A549 (cell line): ENCODE results near the gene GATA3. TPM values are rescaled to one million over a fixed set of nuclear protein-coding genes. Genes with fewer than 3 reads are reported as not detected.

Experiments
- ATAC-seq, 2 experiments: fragments of 200-7000 bp in 1 of 2; fragments of >200 bp in 1 of 2; cut with Nextera tagmentation in 1 of 2; cut with Tn5 transposase in 1 of 2; 3 replicates each; pipeline versions ENCODE4 v1.8.0 to v1.9.1; 2018 to 2020; ENCODE audit warnings: mild to moderate bottlenecking in 1 of 2, moderate library complexity in 1 of 2
- CTCF ChIA-PET: fragments of 300-600 bp; sonication (Branson Sonifier 250); formaldehyde crosslinking; extraction: SDS; loops from one replicate; lab custom pipeline; 2021; ENCODE audit warnings: antibody characterized with exemption, inconsistent platforms; lab: Yijun Ruan, JAX
- POLR2A ChIA-PET: fragments of 350-600 bp; formaldehyde crosslinking; extraction: SDS; loops from one replicate; lab custom pipeline; 2021; ENCODE audit warnings: antibody characterized with exemption, inconsistent platforms; lab: Yijun Ruan, JAX
- DNase-seq, 2 experiments: peaks; one replicate each; pipeline versions ENCODE4 v3.0.0 to v3.0.0-alpha.2; 2011 to 2016; ENCODE audit warnings: low read depth in 1 of 2, low spot score in 1 of 2
- FAIRE-seq: peaks from 2 replicates; lab custom pipeline; 2011; peaks lifted over from hg19 to GRCh38; lab: Jason Lieb, UNC
- H3K27ac ChIP-seq, 2 experiments: fragments of >200 bp; sonication (Bioruptor Twin); formaldehyde crosslinking; 3 replicates each; pipeline ENCODE4 v1.5.1; 2016 to 2017
- H3K4me1 ChIP-seq: fragments of >200 bp; sonication (Bioruptor Twin); formaldehyde crosslinking; 3 replicates; pipeline ENCODE4 v1.6.1; 2016
- H3K4me2 ChIP-seq: fragments of >200 bp; sonication (Bioruptor Twin); formaldehyde crosslinking; 3 replicates; pipeline ENCODE4 v1.6.1; 2016
- H3K4me3 ChIP-seq: fragments of >200 bp; sonication (Bioruptor Twin); formaldehyde crosslinking; 3 replicates; pipeline ENCODE4 v1.5.1; 2016
- H3K9me3 ChIP-seq: fragments of >200 bp; sonication (Bioruptor Twin); formaldehyde crosslinking; 3 replicates; pipeline ENCODE4 v1.6.1; 2016
- BHLHE40 ChIP-seq: IDR thresholded peaks from 2 replicates; pipeline ENCODE4 v1.6.1; 2012; ENCODE audit warnings: low read depth, low read length, inconsistent platforms
- CBX2 ChIP-seq: fragments of 200-600 bp; sonication (generic); IDR thresholded peaks from 2 replicates; pipeline ENCODE4 v1.6.1; 2016; ENCODE audit warnings: low read depth, mild to moderate bottlenecking, borderline replicate concordance
- CBX8 ChIP-seq: fragments of 200-600 bp; sonication (generic); IDR thresholded peaks from 2 replicates; pipeline ENCODE4 v1.6.1; 2016
- EHMT2 ChIP-seq: fragments of 200-600 bp; sonication (generic); IDR thresholded peaks from 2 replicates; pipeline ENCODE4 v1.6.1; 2016; ENCODE audit warnings: antibody characterized with exemption, low read depth, mild to moderate bottlenecking, moderate library complexity
- FOSB ChIP-seq: fragments of 250-450 bp; sonication (Bioruptor Pico); IDR thresholded peaks from 2 replicates; pipeline ENCODE4 v1.5.0; 2020; ENCODE audit warnings: mild to moderate bottlenecking, moderate library complexity
- FOSL2 ChIP-seq, 2 experiments: fragments of 450-650 bp in 1 of 2; fragments of >200 bp in 1 of 2; sonication (Bioruptor Twin) in 1 of 2; formaldehyde crosslinking; IDR thresholded peaks; 2 replicates each; pipeline versions ENCODE4 v1.5.0 to v1.6.1; 2016 to 2020; ENCODE audit warnings: mild to moderate bottlenecking in 1 of 2, moderate library complexity in 1 of 2
- FOXS1 ChIP-seq: fragments of 250-450 bp; sonication (Bioruptor Pico); IDR thresholded peaks from 2 replicates; pipeline ENCODE4 v1.5.0; 2020; ENCODE audit warnings: mild to moderate bottlenecking, moderate library complexity
- HOXA7 ChIP-seq: fragments of 250-450 bp; sonication (Bioruptor Pico); IDR thresholded peaks from 2 replicates; pipeline ENCODE4 v1.5.0; 2020; ENCODE audit warnings: mild to moderate bottlenecking, moderate library complexity
- HOXB13 ChIP-seq: fragments of 250-450 bp; sonication (Bioruptor Pico); IDR thresholded peaks from 2 replicates; pipeline ENCODE4 v1.5.0; 2020; ENCODE audit warnings: low read depth, mild to moderate bottlenecking, moderate library complexity
- JUN ChIP-seq, 2 experiments: fragments of >200 bp; sonication (Bioruptor Twin); formaldehyde crosslinking; IDR thresholded peaks; 2 replicates in 1 of 2; 3 replicates in 1 of 2; pipeline ENCODE4 v1.6.1; 2016 to 2017
- JUNB ChIP-seq: fragments of >200 bp; sonication (Bioruptor Twin); formaldehyde crosslinking; IDR thresholded peaks from 2 replicates; pipeline ENCODE4 v1.6.1; 2016
- MAFK ChIP-seq: fragments of 450-650 bp; IDR thresholded peaks from 2 replicates; pipeline ENCODE4 v1.6.1; 2014; ENCODE audit not compliant: partially characterized antibody
- MYC ChIP-seq: IDR thresholded peaks from 2 replicates; pipeline ENCODE4 v1.6.1; 2012; ENCODE audit warnings: mild to moderate bottlenecking, inconsistent platforms, low read length, improper control_type of control experiment, borderline replicate concordance
- NR3C1 ChIP-seq: fragments of >200 bp; sonication (Bioruptor Twin); formaldehyde crosslinking; IDR thresholded peaks from 3 replicates; pipeline ENCODE4 v1.6.1; 2017
- POLR2AphosphoS2 ChIP-seq: conservative IDR thresholded peaks from 2 replicates; pipeline ENCODE4 v1.6.1; 2012; ENCODE audit warnings: low read length, improper control_type of control experiment, inconsistent platforms
- RAD21 ChIP-seq, 2 experiments: fragments of >200 bp in 1 of 2; sonication (Bioruptor Twin) in 1 of 2; formaldehyde crosslinking in 1 of 2; IDR thresholded peaks in 1 of 2; conservative IDR thresholded peaks in 1 of 2; 2 replicates in 1 of 2; 3 replicates in 1 of 2; pipeline ENCODE4 v1.6.1; 2012 to 2018; ENCODE audit warnings: inconsistent platforms in 1 of 2
- TFCP2L1 ChIP-seq: fragments of 250-450 bp; sonication (Bioruptor Pico); IDR thresholded peaks from 2 replicates; pipeline ENCODE4 v1.5.0; 2021; ENCODE audit warnings: mild to moderate bottlenecking
- ZC3H11A ChIP-seq: fragments of 450-650 bp; IDR thresholded peaks from 2 replicates; pipeline ENCODE4 v1.6.1; 2014; ENCODE audit warnings: antibody characterized with exemption, mild to moderate bottlenecking
- ZFP36 ChIP-seq: fragments of 450-650 bp; IDR thresholded peaks from 2 replicates; pipeline ENCODE4 v1.6.1; 2014; ENCODE audit warnings: borderline replicate concordance; ENCODE audit not compliant: partially characterized antibody
- WGBS: methylation state at CpG from one replicate; pipeline ENCODE4 v1.1.6; 2017; ENCODE audit errors: missing lambda C conversion rate; 5-methylcytosine and 5-hydroxymethylcytosine counted together
- polyA plus RNA-seq, 4 experiments: library from polyadenylated mRNA; depleted of rRNA in 3 of 4; stranded (reverse); fragments of >200 nt; fragmentation: RNase III in 1 of 4; extraction: RNeasy Plus Mini Kit Qiagen cat#74134 plus additional on column Dnase treatment in 1 of 4; gene quantifications; 2 replicates in 3 of 4; 3 replicates in 1 of 4; pipeline ENCODE4 v1.2.3, GENCODE V29; 2011 to 2017
- TF ChIP-seq, protein P1 (sequence below): fragments of >200 bp; sonication (Bioruptor Twin); formaldehyde crosslinking; IDR thresholded peaks from 3 replicates; pipeline ENCODE4 v1.6.1; 2016
- TF ChIP-seq, protein P2 (sequence below): fragments of 250-450 bp; sonication (Bioruptor Pico); IDR thresholded peaks from 2 replicates; pipeline ENCODE4 v1.5.0; 2020; ENCODE audit warnings: low read depth, mild to moderate bottlenecking, moderate library complexity

GATA3 gene
- polyA plus RNA-seq, 2 of the 4 experiments (the other 2 are of a cell fraction): 1.3 to 3.5 TPM

DNA sequence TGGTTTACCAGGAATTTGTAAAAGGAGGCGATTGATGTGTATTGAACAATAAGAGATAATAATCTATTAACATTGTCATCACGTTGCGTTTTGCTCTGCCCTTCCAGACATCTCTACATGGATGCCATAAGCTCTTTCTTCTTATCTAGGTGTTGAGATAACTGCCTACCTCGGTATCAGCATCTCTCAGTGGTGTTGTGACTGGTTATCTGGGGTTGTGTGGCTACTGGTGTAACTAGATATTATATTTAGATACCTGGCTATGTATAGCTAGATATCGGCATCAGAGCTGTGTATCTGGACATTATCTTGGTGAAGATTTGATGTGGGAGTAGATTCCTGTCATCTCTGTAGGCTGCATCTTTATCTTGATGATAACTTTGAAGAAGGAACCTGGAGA lies 17.2 kb downstream of the GATA3 start:
- no peak overlapping the region for H3K27ac ChIP-seq
- TF ChIP-seq HOXA7 (CRISPR knock-in tag): no peak
- no peak for TF ChIP-seq CBX8
- no peak for TF ChIP-seq MYC
- TF ChIP-seq JUN (IDR thresholded peaks at IDR 0.05): no peak
- no peak for TF ChIP-seq BHLHE40
- TF ChIP-seq POLR2AphosphoS2: no peak
- TF ChIP-seq, protein P1, sequence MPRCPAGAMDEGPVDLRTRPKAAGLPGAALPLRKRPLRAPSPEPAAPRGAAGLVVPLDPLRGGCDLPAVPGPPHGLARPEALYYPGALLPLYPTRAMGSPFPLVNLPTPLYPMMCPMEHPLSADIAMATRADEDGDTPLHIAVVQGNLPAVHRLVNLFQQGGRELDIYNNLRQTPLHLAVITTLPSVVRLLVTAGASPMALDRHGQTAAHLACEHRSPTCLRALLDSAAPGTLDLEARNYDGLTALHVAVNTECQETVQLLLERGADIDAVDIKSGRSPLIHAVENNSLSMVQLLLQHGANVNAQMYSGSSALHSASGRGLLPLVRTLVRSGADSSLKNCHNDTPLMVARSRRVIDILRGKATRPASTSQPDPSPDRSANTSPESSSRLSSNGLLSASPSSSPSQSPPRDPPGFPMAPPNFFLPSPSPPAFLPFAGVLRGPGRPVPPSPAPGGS: no peak
- TF ChIP-seq NR3C1: no peak
- TF ChIP-seq TFCP2L1: no peak
- TF ChIP-seq ZFP36: no peak
- no peak for TF ChIP-seq FOXS1 (CRISPR knock-in tag)
- TF ChIP-seq, all 56 proteins: peak for 0
- DNase-seq (no peak), ATAC-seq (no peak), FAIRE-seq (no peak)
- Histone ChIP-seq H3K4me1 (peaks cover 9% of the 10 kb centered on the region; the same call in 1 of the 3 replicates), H3K4me2 (no peak overlapping the region), H3K4me3 (no peak overlapping the region), H3K9me3 (no peaks in the 10 kb centered on the region)
- CTCF ChIA-PET: interaction anchor here (0.5 to 1.3 kb wide), 5 partner anchors 13 to 1138 kb away, joined by 3 read pairs; no protein-coding TSS in a partner anchor
- POLR2A ChIA-PET: no interaction called here
- 81% methylated on average over 5 of the region's 5 CpGs for WGBS

- CTCF ChIA-PET: interaction anchor here (0.5 to 1.3 kb wide), 4 partner anchors 12 to 217 kb away, joined by 3 read pairs; no protein-coding TSS in a partner anchor
- no peak for ATAC-seq
- Histone ChIP-seq H3K4me3 (no peak overlapping the region), H3K9me3 (no peaks in the 10 kb centered on the region), H3K27ac (no peak overlapping the region), H3K4me2 (no peak overlapping the region)
- DNase-seq: no peak
- TF ChIP-seq POLR2AphosphoS2: no peak
- TF ChIP-seq, all 56 proteins: peak for 0
- no peak for FAIRE-seq
- peaks cover 9% of the 10 kb centered on the region; the same call in 1 of the 3 replicates for H3K4me1 ChIP-seq
- POLR2A ChIA-PET: no interaction called here
- WGBS: 92% methylated on average over 4 of the region's 4 CpGs
Measured at GRCh38 chr10:8072211-8072610, 17.7 kb downstream of the GATA3 start.

- ATAC-seq (0 out of 6 replicates have a peak, but pooled peaks of 1 of the 2 experiments have one; percentile 19), FAIRE-seq (no peak), DNase-seq (no peak)
- Histone ChIP-seq H3K9me3 (no peaks in the 10 kb centered on the region), H3K27ac (no peak overlapping the region), H3K4me3 (no peak overlapping the region), H3K4me2 (no peak overlapping the region), H3K4me1 (peaks cover 9% of the 10 kb centered on the region; the same call in 1 of the 3 replicates)
- ChIA-PET CTCF (no interaction called here), POLR2A (no interaction called here)
- WGBS: 91% methylated on average over 15 of the region's 15 CpGs
- peak; percentile 20 for TF ChIP-seq MAFK
- TF ChIP-seq ZC3H11A: no peak
- TF ChIP-seq JUNB: no peak
- no peak for TF ChIP-seq BHLHE40
- no peak for TF ChIP-seq CBX2
Measured at GRCh38 chr10:8073691-8074416, 19.4 kb downstream of the GATA3 start.

- Histone ChIP-seq H3K9me3 (no peaks in the 10 kb centered on the region), H3K4me3 (no peak overlapping the region), H3K4me1 (peaks cover 14% of the 10 kb centered on the region; the same call in 2 of the 3 replicates), H3K27ac (no peak overlapping the region), H3K4me2 (no peak overlapping the region)
- TF ChIP-seq CBX8 (no peak), RAD21 (conservative IDR thresholded peaks at IDR 0.05 in 1 of 2, IDR thresholded peaks at IDR 0.05 in 1 of 2) (no peak), FOSB (CRISPR knock-in tag) (no peak), HOXB13 (CRISPR knock-in tag) (no peak), EHMT2 (no peak), FOSL2 (IDR thresholded peaks at IDR 0.05) (no peak), FOSL2 (CRISPR knock-in tag; IDR thresholded peaks at IDR 0.05) (no peak), POLR2AphosphoS2 (no peak)
- TF ChIP-seq, protein P2, sequence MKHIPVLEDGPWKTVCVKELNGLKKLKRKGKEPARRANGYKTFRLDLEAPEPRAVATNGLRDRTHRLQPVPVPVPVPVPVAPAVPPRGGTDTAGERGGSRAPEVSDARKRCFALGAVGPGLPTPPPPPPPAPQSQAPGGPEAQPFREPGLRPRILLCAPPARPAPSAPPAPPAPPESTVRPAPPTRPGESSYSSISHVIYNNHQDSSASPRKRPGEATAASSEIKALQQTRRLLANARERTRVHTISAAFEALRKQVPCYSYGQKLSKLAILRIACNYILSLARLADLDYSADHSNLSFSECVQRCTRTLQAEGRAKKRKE (CRISPR knock-in tag): no peak
- POLR2A ChIA-PET: no interaction called here
- CTCF ChIA-PET: interaction anchor here (0.7 kb wide), 1 partner anchor 11 kb away, joined by 3 read pairs; no protein-coding TSS in a partner anchor
- DNase-seq (no peak), FAIRE-seq (no peak), ATAC-seq (no peak)
- 90% methylated on average over 14 of the region's 14 CpGs for WGBS
Measured at GRCh38 chr10:8074881-8075280, 20.4 kb downstream of the GATA3 start.
